LNCaP clone FGC (cell line): ENCODE measurements around the gene AIFM1.
A peak's percentile ranks its signal among the peaks of the same experiment; 100 is the strongest.

Experiments
- DNase-seq: peaks from one replicate; pipeline ENCODE4 v3.0.0-alpha.2; 2011; ENCODE audit warnings: low read depth
- H3K4me3 ChIP-seq: 2 replicates; pipeline ENCODE4 v1.5.1; 2011; ENCODE audit warnings: mild to moderate bottlenecking, low read depth, low read length, control low read depth
- TF ChIP-seq, protein P1 (sequence below): IDR thresholded peaks from 2 replicates; pipeline ENCODE4 v1.5.1; 2012; ENCODE audit warnings: mild to moderate bottlenecking; ENCODE audit not compliant: control insufficient read depth, insufficient read depth; ENCODE audit errors: extremely low read depth

Gene AIFM1

GRCh38 chrX:130162094-130162735 is 3.4 kb downstream of the AIFM1 start:
- no peak for DNase-seq
- no peak overlapping the region for H3K4me3 ChIP-seq
- TF ChIP-seq, protein P1, sequence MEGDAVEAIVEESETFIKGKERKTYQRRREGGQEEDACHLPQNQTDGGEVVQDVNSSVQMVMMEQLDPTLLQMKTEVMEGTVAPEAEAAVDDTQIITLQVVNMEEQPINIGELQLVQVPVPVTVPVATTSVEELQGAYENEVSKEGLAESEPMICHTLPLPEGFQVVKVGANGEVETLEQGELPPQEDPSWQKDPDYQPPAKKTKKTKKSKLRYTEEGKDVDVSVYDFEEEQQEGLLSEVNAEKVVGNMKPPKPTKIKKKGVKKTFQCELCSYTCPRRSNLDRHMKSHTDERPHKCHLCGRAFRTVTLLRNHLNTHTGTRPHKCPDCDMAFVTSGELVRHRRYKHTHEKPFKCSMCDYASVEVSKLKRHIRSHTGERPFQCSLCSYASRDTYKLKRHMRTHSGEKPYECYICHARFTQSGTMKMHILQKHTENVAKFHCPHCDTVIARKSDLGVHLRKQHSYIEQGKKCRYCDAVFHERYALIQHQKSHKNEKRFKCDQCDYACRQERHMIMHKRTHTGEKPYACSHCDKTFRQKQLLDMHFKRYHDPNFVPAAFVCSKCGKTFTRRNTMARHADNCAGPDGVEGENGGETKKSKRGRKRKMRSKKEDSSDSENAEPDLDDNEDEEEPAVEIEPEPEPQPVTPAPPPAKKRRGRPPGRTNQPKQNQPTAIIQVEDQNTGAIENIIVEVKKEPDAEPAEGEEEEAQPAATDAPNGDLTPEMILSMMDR: no peak

- DNase-seq: no peak
- TF ChIP-seq, protein P1: no peak
- no peak overlapping the region for H3K4me3 ChIP-seq
Observed at GRCh38 chrX:130159776-130160175, 5.9 kb downstream of the AIFM1 start.

DNA sequence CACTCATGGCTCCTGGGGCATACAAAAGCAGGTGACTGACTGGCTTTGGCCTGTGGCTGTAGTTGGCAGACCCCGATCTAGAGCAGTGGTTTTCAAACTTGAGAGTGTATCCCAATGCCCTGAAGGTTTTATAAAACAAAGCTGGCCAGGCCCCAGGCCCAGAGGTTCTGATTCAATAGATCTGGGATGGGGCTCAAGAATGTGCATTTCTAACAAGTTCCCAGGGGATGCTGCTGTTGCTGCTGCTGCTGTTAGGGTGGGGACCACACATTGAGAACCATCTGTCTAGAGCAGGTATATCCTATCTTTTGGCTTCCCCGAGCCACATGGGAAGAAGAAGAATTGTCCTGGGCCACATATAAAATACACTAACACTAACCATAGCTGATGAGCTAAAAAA is 7.3 kb downstream of the AIFM1 start:
- no peak for DNase-seq
- no peak overlapping the region for H3K4me3 ChIP-seq
- TF ChIP-seq, protein P1: no peak

- no peak for DNase-seq
- TF ChIP-seq, protein P1: no peak
- no peak overlapping the region for H3K4me3 ChIP-seq
Observed at GRCh38 chrX:130155564-130155963, 10.1 kb downstream of the AIFM1 start.

GRCh38 chrX:130147631-130148030 is 18.0 kb downstream of the AIFM1 start:
- TF ChIP-seq, protein P1: no peak
- DNase-seq: no peak
- no peak overlapping the region for H3K4me3 ChIP-seq

DNA sequence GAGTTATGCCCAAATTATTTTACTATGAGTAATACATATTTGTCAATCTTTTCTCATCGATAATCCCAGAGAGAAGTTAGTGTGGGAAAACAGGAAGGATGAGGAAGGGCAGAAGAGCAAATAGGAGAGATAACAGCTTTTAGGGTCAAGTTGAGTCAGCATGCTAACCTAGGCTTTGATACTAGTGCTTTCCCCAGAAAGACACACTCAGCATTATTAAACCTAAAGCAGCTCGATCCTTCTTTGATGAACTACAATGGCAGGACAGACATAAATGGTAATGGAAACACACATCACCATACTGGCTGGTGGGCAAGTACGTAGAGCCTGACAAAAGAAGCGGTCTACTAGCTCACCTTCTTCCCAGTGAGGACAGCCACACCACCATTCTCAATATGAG is 20.5 kb downstream of the AIFM1 start:
- TF ChIP-seq, protein P1: no peak
- no peak for DNase-seq
- H3K4me3 ChIP-seq: no peak overlapping the region

DNA sequence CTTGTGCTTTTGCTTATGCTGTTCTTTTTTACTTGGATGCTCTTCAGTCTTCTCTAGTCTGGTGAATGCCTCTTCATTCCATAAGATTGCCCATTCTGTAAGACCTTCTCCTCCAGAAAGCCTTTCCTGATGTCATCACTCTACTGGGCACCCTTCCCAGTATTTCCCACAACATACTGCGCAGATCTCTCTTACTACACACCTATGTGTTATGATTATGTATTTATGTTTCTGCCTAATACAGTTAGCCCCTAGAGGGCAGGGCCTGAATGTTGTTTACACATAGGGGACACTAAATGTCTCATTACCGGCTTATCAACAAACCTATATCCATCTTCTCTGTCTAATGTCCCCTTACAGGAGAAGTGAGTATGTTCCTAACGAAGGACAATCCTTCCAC is 21.1 kb downstream of the AIFM1 start:
- H3K4me3 ChIP-seq: no peak overlapping the region
- TF ChIP-seq, protein P1: 0 out of 2 replicates have a peak, but pooled peaks have one; percentile 14
- no peak for DNase-seq
